NCI-H82 treated with DMSO at 0.1 percent for 48 hours (cell line): Measurements from ENCODE around the gene CACNG4.
"Not testable (repeated sequence)": the region's sequence is repeated elsewhere in the genome, so short reads cannot be mapped to it uniquely, and the experiment has no call there.

ENCODE experiments used
- DNase-seq: peaks from one replicate; lab custom pipeline; 2025; ENCODE audit not compliant: unreplicated experiment; lab: John Stamatoyannopoulos, UW

The CACNG4 gene

GRCh38 chr17:67041119-67041518 is 76.6 kb downstream of the CACNG4 start:
- DNase-seq, result not testable (repeated sequence)

- DNase-seq, result no peak
Measured at GRCh38 chr17:67041531-67041930, 77.0 kb downstream of the CACNG4 start.

GRCh38 chr17:67041941-67042899 is 77.7 kb downstream of the CACNG4 start:
- no peak for DNase-seq

GRCh38 chr17:67043283-67043682 is 78.8 kb downstream of the CACNG4 start:
- no peak for DNase-seq

- no peak for DNase-seq
Measured at GRCh38 chr17:67044016-67044772, 79.7 kb downstream of the CACNG4 start, which contains the start of gene CACNG1. CACNG1 (plus strand) TSS chr17:67044554; CDS start chr17:67044661, 107 bp downstream.

- no peak for DNase-seq
Measured at GRCh38 chr17:67044940-67045339, 80.4 kb downstream of the CACNG4 start.

GRCh38 chr17:67046398-67046797 is 81.9 kb downstream of the CACNG4 start:
- no peak for DNase-seq

GRCh38 chr17:67047382-67047781 is 82.9 kb downstream of the CACNG4 start:
- DNase-seq, result no peak

GRCh38 chr17:67049025-67049739 is 84.7 kb downstream of the CACNG4 start:
- DNase-seq, result no peak

GRCh38 chr17:67050066-67050465 is 85.6 kb downstream of the CACNG4 start:
- DNase-seq, result no peak

GRCh38 chr17:67050471-67051154 is 86.1 kb downstream of the CACNG4 start:
- DNase-seq, result no peak

GRCh38 chr17:67051155-67051538 is 86.6 kb downstream of the CACNG4 start:
- no peak for DNase-seq

GRCh38 chr17:67051837-67052236 is 87.3 kb downstream of the CACNG4 start:
- DNase-seq, result no peak

- no peak for DNase-seq
Measured at GRCh38 chr17:67052720-67053437, 88.4 kb downstream of the CACNG4 start.

- DNase-seq, result no peak
Measured at GRCh38 chr17:67053438-67054000, 89.0 kb downstream of the CACNG4 start.

GRCh38 chr17:67054011-67054591 is 89.6 kb downstream of the CACNG4 start:
- no peak for DNase-seq

GRCh38 chr17:67054608-67055007 is 90.1 kb downstream of the CACNG4 start:
- DNase-seq, result no peak

GRCh38 chr17:67055041-67055443 is 90.5 kb downstream of the CACNG4 start:
- no peak for DNase-seq
